SK-N-SH (cell line): ENCODE data around the gene SOX18. TPM values are rescaled to one million over a fixed set of nuclear protein-coding genes. Genes with fewer than 3 reads are reported as not detected.

Experiments used
- CTCF ChIA-PET: fragments of 300-600, 350-600 bp; formaldehyde crosslinking; extraction: SDS; loops from one replicate; lab custom pipeline; 2021; lab: Yijun Ruan, JAX
- POLR2A ChIA-PET: fragments of 350-600 bp; sonication (Branson Sonifier 250); formaldehyde crosslinking; extraction: SDS; loops from one replicate; lab custom pipeline; 2020; ENCODE audit warnings: antibody characterized with exemption, inconsistent platforms; lab: Yijun Ruan, JAX
- DNase-seq: peaks from one replicate; pipeline ENCODE4 v3.0.0; 2012
- H2AFZ ChIP-seq: fragments of 200-600 bp; sonication (generic); 2 replicates; pipeline ENCODE4 v1.8.1; 2016; ENCODE audit warnings: antibody characterized with exemption, mild to moderate bottlenecking, low read depth
- H3F3A ChIP-seq: fragments of 200-600 bp; sonication (generic); replicated peaks from 2 replicates; pipeline ENCODE3; 2016; ENCODE audit warnings: antibody characterized with exemption, mild to moderate bottlenecking; ENCODE audit not compliant: insufficient read depth
- H3K27ac ChIP-seq, 2 experiments: fragments of 200-500 bp in 1 of 2; fragments of 200-600 bp in 1 of 2; sonication (Bioruptor generic) in 1 of 2; sonication (generic), shearing (Covaris generic) in 1 of 2; 2 replicates each; pipeline versions ENCODE4 v1.5.1 to v1.6.1; 2014 to 2016; ENCODE audit warnings: low read depth in 2 of 2, inconsistent platforms in 1 of 2, low read length in 1 of 2, mild to moderate bottlenecking in 1 of 2, mixed read lengths in 1 of 2
- H3K27me3 ChIP-seq: fragments of 200-600 bp; sonication (generic), shearing (Covaris generic); 2 replicates; pipeline ENCODE4 v1.6.1; 2016; ENCODE audit warnings: mixed run types; ENCODE audit not compliant: insufficient read depth
- H3K36me3 ChIP-seq, 2 experiments: fragments of 200-500 bp in 1 of 2; fragments of 200-600 bp in 1 of 2; sonication (Bioruptor generic) in 1 of 2; sonication (generic) in 1 of 2; replicated peaks in 1 of 2; 2 replicates each; pipeline versions ENCODE3 to v1.5.1; 2014 to 2016; ENCODE audit warnings: low read length in 1 of 2, mild to moderate bottlenecking in 1 of 2; ENCODE audit not compliant: insufficient read depth in 2 of 2, control insufficient read depth in 1 of 2
- H3K4me1 ChIP-seq, 2 experiments: fragments of 200-500 bp in 1 of 2; fragments of 200-600 bp in 1 of 2; sonication (Bioruptor generic) in 1 of 2; sonication (generic), shearing (Covaris generic) in 1 of 2; 2 replicates each; pipeline versions ENCODE4 v1.5.1 to v1.6.1; 2014 to 2016; ENCODE audit warnings: low read depth in 1 of 2, low read length in 1 of 2, mixed run types in 1 of 2; ENCODE audit not compliant: insufficient read depth in 2 of 2, control insufficient read depth in 1 of 2
- H3K4me2 ChIP-seq: fragments of 200-600 bp; sonication (generic), shearing (Covaris generic); 2 replicates; pipeline ENCODE4 v1.6.1; 2017; ENCODE audit warnings: mixed run types
- H3K4me3 ChIP-seq, 2 experiments: fragments of 200-500 bp in 1 of 2; fragments of 200-600 bp in 1 of 2; sonication (Bioruptor generic) in 1 of 2; sonication (generic), shearing (Covaris generic) in 1 of 2; 2 replicates each; pipeline versions ENCODE4 v1.5.1 to v1.8.1; 2014 to 2016; ENCODE audit warnings: low read depth in 2 of 2, inconsistent platforms in 1 of 2, low read length in 1 of 2, mild to moderate bottlenecking in 1 of 2, mixed read lengths in 1 of 2, moderate library complexity in 1 of 2
- H3K79me2 ChIP-seq: fragments of 200-600 bp; sonication (generic); 2 replicates; pipeline ENCODE4 v1.8.1; 2017; ENCODE audit warnings: mild to moderate bottlenecking; ENCODE audit not compliant: insufficient read depth
- H3K9ac ChIP-seq: fragments of 200-600 bp; sonication (generic); 2 replicates; pipeline ENCODE4 v1.6.1; 2017; ENCODE audit warnings: mixed run types
- H3K9me2 ChIP-seq: fragments of 200-600 bp; sonication (generic); 2 replicates; pipeline ENCODE4 v1.6.1; 2017; ENCODE audit warnings: mixed run types
- H3K9me3 ChIP-seq: fragments of 200-600 bp; sonication (generic); 2 replicates; pipeline ENCODE4 v1.6.1; 2017; ENCODE audit warnings: mixed run types, mild to moderate bottlenecking, moderate library complexity
- H4K20me1 ChIP-seq: fragments of 200-600 bp; sonication (generic); 2 replicates; pipeline ENCODE4 v1.6.1; 2017; ENCODE audit warnings: mild to moderate bottlenecking, mixed run types; ENCODE audit not compliant: insufficient read depth
- CTCF ChIP-seq: fragments of 200-600 bp; sonication (generic); IDR thresholded peaks from 2 replicates; pipeline ENCODE4 v1.6.1; 2017; ENCODE audit warnings: antibody characterized with exemption, mild to moderate bottlenecking, moderate library complexity
- FOSL2 ChIP-seq: IDR thresholded peaks from 2 replicates; pipeline ENCODE4 v1.4.0; 2012; ENCODE audit warnings: low read depth, mild to moderate bottlenecking, moderate library complexity, borderline replicate concordance
- FOXJ3 ChIP-seq: sonication (generic); formaldehyde crosslinking; IDR thresholded peaks from 2 replicates; pipeline ENCODE4 v1.5.1; 2020; ENCODE audit warnings: mild to moderate bottlenecking, missing genetic modification reagents
- FOXM1 ChIP-seq: IDR thresholded peaks from 2 replicates; pipeline ENCODE4 v1.4.0; 2012; ENCODE audit warnings: low read depth, mild to moderate bottlenecking
- GABPA ChIP-seq: IDR thresholded peaks from 2 replicates; pipeline ENCODE4 v1.4.0; 2012; ENCODE audit warnings: low read depth, mild to moderate bottlenecking
- MEF2A ChIP-seq: IDR thresholded peaks from 2 replicates; pipeline ENCODE4 v1.4.0; 2012; ENCODE audit warnings: low read depth, borderline replicate concordance
- MXI1 ChIP-seq: IDR thresholded peaks from 2 replicates; pipeline ENCODE4 v1.6.1; 2012; ENCODE audit warnings: mild to moderate bottlenecking, low read depth, low read length, improper control_type of control experiment
- NFIC ChIP-seq: IDR thresholded peaks from 2 replicates; pipeline ENCODE4 v1.4.0; 2012; ENCODE audit warnings: borderline replicate concordance
- PBX3 ChIP-seq: IDR thresholded peaks from 2 replicates; pipeline ENCODE4; 2012
- POLR2AphosphoS5 ChIP-seq: IDR thresholded peaks from 2 replicates; pipeline ENCODE4 v1.6.1; 2012; ENCODE audit warnings: low read depth, low read length
- RFX5 ChIP-seq: IDR thresholded peaks from 2 replicates; pipeline ENCODE4 v1.6.1; 2012; ENCODE audit warnings: mild to moderate bottlenecking, improper control_type of control experiment, low read length
- RXRA ChIP-seq: IDR thresholded peaks from 2 replicates; pipeline ENCODE4 v1.4.0; 2012; ENCODE audit warnings: low read depth, mild to moderate bottlenecking, borderline replicate concordance
- SIN3A ChIP-seq: IDR thresholded peaks from 2 replicates; pipeline ENCODE4 v1.6.1; 2012; ENCODE audit warnings: low read depth, mild to moderate bottlenecking, low read length, moderate library complexity, borderline replicate concordance
- SMC3 ChIP-seq: IDR thresholded peaks from 2 replicates; pipeline ENCODE4 v1.6.1; 2012; ENCODE audit warnings: low read depth, low read length, improper control_type of control experiment
- TCF12 ChIP-seq: IDR thresholded peaks from 2 replicates; pipeline ENCODE4 v1.4.0; 2012
- TEAD4 ChIP-seq: IDR thresholded peaks from 2 replicates; pipeline ENCODE4 v1.4.0; 2012; ENCODE audit warnings: mild to moderate bottlenecking, borderline replicate concordance; ENCODE audit not compliant: insufficient read depth
- YY1 ChIP-seq: IDR thresholded peaks from 2 replicates; pipeline ENCODE4 v1.4.0; 2012; ENCODE audit warnings: low read depth, mild to moderate bottlenecking
- WGBS: methylation state at CpG from one replicate; pipeline ENCODE4 v1.1.6; 2017; ENCODE audit warnings: low lambda C conversion rate; 5-methylcytosine and 5-hydroxymethylcytosine counted together
- polyA plus RNA-seq, 3 experiments: library from polyadenylated mRNA; depleted of rRNA; stranded (reverse); fragments of >200 nt; gene quantifications; 2 replicates each; pipeline ENCODE4 v1.2.3, GENCODE V29; 2012
- TF ChIP-seq, protein P1 (sequence below): IDR thresholded peaks from 2 replicates; pipeline ENCODE4 v1.6.1; 2012; ENCODE audit warnings: mild to moderate bottlenecking, low read depth, low read length, moderate library complexity
- TF ChIP-seq, protein P2 (sequence below): IDR thresholded peaks from 2 replicates; pipeline ENCODE4 v1.4.0; 2012; ENCODE audit warnings: low read depth

Gene SOX18
- polyA plus RNA-seq, 1 of the 3 experiments (the other 2 are of a cell fraction), result not detected

DNA sequence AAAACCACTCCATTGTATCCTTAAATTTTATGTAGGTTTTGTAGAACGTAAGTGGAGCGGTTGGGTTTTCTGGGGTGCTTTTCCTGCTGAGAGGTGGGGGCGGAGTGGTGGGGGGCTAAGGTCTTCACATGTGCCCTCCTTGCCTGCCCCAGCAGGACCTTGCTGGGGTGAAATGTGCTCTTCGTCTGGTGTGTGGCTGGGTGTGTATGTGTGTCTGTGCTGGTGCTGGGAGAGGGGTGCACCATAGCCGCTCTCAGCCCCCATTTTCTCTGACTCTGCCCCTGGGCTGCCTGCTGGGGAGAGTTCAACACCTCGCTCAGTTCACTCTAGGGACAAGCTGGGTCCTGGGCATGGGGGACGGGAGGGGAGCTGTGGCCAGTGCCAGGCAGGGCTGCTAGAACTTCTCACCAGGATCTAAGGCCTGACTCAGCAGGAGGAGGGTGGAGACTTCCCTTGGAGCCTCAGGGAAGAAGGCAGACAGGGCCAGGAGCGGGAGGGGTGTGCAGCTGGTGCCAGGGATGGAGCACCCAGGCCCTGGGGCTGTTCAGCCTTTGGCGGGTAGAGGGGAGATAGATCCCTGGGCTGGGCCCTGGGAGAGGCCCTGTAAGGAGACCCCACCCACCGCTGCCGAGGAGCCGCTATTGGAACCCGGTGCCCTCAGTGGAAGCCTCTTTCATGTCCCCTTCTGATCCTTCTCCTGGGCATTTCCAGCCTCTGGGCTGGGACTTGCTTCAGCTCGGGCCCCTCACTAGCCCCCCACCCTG, 4.8 kb downstream of the SOX18 start (continued):
- no peak for TF ChIP-seq SIN3A
- no peak for TF ChIP-seq NFIC
- TF ChIP-seq RFX5, result no peak

GRCh38 chr20:64043768-64044167, 5.7 kb downstream of the SOX18 start:
- H3K4me1 ChIP-seq, result peaks cover 0 to 13% of the 10 kb centered on the region in 2 experiments; a peak in 1 of 4 replicates
- TF ChIP-seq MEF2A (no peak), TEAD4 (no peak), CTCF (no peak), POLR2AphosphoS5 (no peak), FOXJ3 (no peak), TCF12 (no peak), YY1 (no peak), FOXM1 (no peak), FOSL2 (no peak), MXI1 (no peak), GABPA (no peak), SMC3 (no peak), NFIC (no peak), PBX3 (no peak), RXRA (no peak)
- TF ChIP-seq, protein P1, sequence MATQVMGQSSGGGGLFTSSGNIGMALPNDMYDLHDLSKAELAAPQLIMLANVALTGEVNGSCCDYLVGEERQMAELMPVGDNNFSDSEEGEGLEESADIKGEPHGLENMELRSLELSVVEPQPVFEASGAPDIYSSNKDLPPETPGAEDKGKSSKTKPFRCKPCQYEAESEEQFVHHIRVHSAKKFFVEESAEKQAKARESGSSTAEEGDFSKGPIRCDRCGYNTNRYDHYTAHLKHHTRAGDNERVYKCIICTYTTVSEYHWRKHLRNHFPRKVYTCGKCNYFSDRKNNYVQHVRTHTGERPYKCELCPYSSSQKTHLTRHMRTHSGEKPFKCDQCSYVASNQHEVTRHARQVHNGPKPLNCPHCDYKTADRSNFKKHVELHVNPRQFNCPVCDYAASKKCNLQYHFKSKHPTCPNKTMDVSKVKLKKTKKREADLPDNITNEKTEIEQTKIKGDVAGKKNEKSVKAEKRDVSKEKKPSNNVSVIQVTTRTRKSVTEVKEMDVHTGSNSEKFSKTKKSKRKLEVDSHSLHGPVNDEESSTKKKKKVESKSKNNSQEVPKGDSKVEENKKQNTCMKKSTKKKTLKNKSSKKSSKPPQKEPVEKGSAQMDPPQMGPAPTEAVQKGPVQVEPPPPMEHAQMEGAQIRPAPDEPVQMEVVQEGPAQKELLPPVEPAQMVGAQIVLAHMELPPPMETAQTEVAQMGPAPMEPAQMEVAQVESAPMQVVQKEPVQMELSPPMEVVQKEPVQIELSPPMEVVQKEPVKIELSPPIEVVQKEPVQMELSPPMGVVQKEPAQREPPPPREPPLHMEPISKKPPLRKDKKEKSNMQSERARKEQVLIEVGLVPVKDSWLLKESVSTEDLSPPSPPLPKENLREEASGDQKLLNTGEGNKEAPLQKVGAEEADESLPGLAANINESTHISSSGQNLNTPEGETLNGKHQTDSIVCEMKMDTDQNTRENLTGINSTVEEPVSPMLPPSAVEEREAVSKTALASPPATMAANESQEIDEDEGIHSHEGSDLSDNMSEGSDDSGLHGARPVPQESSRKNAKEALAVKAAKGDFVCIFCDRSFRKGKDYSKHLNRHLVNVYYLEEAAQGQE, result no peak
- TF ChIP-seq, protein P2, sequence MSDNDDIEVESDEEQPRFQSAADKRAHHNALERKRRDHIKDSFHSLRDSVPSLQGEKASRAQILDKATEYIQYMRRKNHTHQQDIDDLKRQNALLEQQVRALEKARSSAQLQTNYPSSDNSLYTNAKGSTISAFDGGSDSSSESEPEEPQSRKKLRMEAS, result no peak
- no peak overlapping the region for H2AFZ ChIP-seq
- H3K4me2 ChIP-seq, result no peak overlapping the region
- ChIA-PET POLR2A (interaction anchor here (1.0 kb wide), 1 partner anchor 19 kb away, joined by 4 read pairs; the partner anchor contains the start of gene TCEA2), CTCF (interaction anchor here (0.6 to 3.5 kb wide), 5 partner anchors 14 to 70 kb away, joined by 3 to 15 read pairs (median 4); partner anchors contain the start of genes PRPF6 and TCEA2)
- H3K4me3 ChIP-seq, result no peak overlapping the region
- no peaks in the 10 kb centered on the region for H3K9me2 ChIP-seq
- no peaks in the 10 kb centered on the region for H3K79me2 ChIP-seq
- H3F3A ChIP-seq, result peaks cover 10% of the 10 kb centered on the region
- no peak overlapping the region for H3K9ac ChIP-seq
- H3K27ac ChIP-seq, result no peak overlapping the region
- WGBS, result 90% methylated on average over 9 of the region's 9 CpGs
- DNase-seq, result no peak
- no peaks in the 10 kb centered on the region for H3K36me3 ChIP-seq
- H4K20me1 ChIP-seq, result no peaks in the 10 kb centered on the region
- no peaks in the 10 kb centered on the region for H3K9me3 ChIP-seq
- peaks cover 26% of the 10 kb centered on the region for H3K27me3 ChIP-seq
